ENCODE data around the gene RBM20.

The RBM20 gene

DNA sequence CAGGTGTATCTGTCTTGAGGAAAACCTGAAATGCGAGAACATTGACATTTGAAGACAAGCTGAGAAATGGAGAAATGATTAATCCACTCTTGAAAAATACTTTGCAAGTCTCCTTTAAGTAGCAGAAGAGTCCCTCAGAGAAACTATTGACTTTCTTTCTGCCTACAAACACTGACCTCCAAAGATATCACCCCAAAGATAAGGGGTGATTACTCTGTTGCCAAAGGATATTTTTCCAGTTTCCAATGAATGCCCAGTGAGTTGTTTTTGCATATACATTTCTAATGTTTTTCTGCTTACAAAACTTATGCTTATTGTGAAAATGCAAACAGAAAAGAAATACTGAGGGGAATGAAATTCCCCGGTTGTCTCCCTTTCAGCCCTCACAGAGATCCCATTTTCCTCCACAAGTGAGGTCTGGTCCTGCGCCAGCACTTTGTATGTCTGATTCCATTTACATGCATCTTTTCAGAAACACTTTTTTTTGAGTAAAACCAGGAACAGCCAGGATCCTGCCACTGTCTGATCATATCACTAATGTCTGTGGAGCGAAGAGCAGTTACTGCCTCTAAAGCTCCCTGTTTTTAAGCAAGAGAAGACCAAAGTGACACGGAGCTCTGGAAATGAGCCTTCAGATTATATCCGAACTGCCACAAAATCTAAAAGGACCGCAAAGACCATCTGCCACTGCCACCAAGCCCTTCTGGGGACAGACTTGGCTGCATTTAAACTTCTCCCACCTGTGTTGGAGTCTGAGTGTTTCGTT, 144.7 kb downstream of the RBM20 start:
- TF ChIP-seq, protein P1, sequence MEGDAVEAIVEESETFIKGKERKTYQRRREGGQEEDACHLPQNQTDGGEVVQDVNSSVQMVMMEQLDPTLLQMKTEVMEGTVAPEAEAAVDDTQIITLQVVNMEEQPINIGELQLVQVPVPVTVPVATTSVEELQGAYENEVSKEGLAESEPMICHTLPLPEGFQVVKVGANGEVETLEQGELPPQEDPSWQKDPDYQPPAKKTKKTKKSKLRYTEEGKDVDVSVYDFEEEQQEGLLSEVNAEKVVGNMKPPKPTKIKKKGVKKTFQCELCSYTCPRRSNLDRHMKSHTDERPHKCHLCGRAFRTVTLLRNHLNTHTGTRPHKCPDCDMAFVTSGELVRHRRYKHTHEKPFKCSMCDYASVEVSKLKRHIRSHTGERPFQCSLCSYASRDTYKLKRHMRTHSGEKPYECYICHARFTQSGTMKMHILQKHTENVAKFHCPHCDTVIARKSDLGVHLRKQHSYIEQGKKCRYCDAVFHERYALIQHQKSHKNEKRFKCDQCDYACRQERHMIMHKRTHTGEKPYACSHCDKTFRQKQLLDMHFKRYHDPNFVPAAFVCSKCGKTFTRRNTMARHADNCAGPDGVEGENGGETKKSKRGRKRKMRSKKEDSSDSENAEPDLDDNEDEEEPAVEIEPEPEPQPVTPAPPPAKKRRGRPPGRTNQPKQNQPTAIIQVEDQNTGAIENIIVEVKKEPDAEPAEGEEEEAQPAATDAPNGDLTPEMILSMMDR (IDR thresholded peaks at IDR 0.05; ENCODE audit: low read depth, low read length): no peak
- in situ Hi-C loops (cut with HindIII; ENCODE audit: low sequenced_read_pairs): no loop called here
- no peak overlapping the region for H3K4me3 ChIP-seq (ENCODE audit: low read depth, low read length)
- DNase-seq (ENCODE audit: low read depth, low spot score): no peak

DNA sequence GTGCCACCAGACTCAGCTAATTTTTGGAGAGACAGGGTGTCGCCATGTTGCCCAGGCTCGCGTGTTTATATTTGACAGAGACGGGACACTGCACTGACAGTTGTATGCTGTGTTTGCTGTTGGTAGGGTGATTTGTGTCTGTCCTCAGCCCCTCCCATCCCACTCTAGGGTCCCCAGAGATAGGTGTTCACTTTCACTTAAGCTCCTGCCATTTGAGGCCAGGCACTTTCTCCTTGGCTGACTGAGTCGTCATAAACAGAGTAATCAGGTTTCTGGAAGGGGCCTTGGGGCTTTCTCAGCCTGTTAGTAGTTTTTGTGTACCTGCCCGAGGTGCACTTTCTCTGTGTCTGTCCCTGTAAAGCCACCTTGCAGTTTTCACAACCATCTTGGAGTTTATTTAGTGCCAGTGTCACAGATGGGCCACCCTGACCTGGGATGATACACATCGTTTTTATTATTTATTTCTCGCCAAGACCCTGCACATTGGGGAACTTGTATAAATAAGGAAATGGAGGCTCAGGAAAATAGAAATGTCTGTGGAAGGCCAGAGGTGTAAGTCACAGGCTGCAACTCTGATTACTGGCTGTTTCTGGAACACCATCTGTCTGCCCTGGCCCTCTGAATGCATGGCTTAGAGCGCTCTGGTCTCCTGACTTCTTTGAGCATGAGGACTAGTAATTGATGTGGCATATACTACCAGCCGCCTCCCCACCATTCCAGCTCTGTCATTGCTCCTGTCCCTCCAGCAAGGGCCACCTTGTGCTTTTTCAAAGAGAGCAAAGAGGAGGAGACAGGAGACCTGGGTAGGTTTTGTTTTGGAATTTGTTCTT, 145.7 kb downstream of the RBM20 start:
- TF ChIP-seq, protein P1 (IDR thresholded peaks at IDR 0.05; ENCODE audit: low read depth, low read length): no peak
- no peak for DNase-seq (ENCODE audit: low read depth, low spot score)
- in situ Hi-C loops (cut with HindIII; ENCODE audit: low sequenced_read_pairs): no loop called here
- no peak overlapping the region for H3K4me3 ChIP-seq (ENCODE audit: low read depth, low read length)

DNA sequence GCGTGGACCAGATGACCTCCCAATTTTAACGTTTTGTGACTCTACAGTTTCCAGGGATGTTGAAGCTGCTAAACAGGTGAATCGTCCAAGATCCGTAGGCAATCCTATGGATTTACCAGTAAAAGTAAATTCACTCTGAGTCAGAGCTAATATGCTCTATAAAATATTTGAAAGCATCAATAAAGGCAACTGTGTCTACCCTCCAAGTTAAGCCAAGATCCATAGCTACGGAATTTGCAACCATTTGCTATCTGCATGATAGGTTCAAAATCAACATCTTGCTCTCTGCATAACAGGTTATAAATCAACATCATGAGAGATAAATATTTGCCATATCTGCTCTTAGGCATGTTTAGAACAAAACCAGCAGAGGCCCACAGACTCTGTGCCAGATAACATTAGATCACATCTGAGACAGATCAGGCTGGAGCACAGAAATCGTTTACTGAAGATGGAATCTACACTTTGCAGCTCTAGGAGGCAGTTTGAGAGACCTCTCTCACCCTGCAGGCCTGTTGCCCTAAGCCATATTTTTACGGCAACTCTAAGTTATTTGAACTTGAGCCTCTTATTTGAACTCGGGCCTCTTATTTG, 146.9 kb downstream of the RBM20 start:
- no peak for DNase-seq (ENCODE audit: low read depth, low spot score)
- TF ChIP-seq, protein P1 (IDR thresholded peaks at IDR 0.05; ENCODE audit: low read depth, low read length): no peak
- in situ Hi-C loops (cut with HindIII; ENCODE audit: low sequenced_read_pairs): no loop called here
- H3K4me3 ChIP-seq (ENCODE audit: low read depth, low read length): no peak overlapping the region

DNA sequence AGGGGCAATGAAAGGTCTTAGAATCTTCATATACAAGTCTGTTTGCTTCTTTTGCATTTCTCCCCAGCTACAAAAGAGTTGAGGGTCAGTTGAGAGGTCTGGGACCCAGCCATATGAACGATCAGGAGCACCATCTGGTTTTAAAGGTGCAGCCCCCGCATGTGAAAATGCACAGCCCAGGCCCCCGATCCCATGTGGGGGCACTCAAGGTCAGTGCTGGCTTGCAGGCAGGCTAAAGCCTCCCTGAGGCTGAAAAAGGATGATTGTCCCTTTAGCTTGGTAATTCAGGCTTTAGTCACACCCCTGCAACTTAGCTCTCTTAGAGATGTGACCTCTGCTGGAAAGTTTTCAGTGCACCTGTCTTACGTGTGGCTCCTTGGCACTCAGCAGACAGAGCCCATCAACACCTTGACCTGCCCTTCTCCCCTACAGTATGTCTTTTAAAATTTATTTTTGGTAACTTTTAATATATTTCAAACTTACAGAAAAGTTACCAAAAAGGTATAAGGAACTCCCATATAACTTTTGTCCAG, 147.5 kb downstream of the RBM20 start:
- TF ChIP-seq, protein P1 (IDR thresholded peaks at IDR 0.05; ENCODE audit: low read depth, low read length): no peak

DNA sequence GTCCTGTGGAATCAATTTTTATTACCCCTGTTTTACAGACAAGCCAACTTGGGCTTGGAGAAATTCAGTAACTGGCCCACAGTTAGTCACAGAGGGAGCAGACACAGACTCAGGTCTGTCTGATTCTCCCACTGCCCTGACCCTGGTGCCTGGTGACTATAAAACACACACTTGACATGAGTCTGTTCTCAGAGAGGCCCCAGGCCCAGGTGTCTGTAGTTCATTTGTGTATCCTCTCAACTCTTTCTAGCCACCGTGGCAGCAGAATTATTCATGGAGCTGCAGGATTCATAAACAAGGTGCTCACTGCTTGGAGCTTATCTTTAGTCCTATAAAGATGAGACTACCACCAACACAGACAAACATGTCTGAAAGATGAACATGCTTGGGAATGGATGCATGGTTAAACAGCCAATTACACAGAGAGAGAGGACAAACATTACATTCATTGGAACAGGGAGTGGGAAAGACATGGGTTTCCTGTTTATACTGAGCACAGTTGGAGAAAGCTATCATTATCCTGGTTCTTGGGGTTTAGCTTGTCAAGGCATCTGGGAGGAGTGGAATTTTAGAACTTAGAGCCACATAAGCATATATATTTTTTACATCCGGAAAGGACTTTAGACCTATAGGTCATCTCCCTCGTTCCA, 148.5 kb downstream of the RBM20 start:
- DNase-seq (ENCODE audit: low read depth, low spot score): no peak
- in situ Hi-C loops (cut with HindIII; ENCODE audit: low sequenced_read_pairs): no loop called here
- TF ChIP-seq, protein P1 (IDR thresholded peaks at IDR 0.05; ENCODE audit: low read depth, low read length): no peak
- no peak overlapping the region for H3K4me3 ChIP-seq (ENCODE audit: low read depth, low read length)

More for the DNA sequence above, 147.5 kb downstream of the RBM20 start:
- no peak overlapping the region for H3K4me3 ChIP-seq (ENCODE audit: low read depth, low read length)
- in situ Hi-C loops (cut with HindIII; ENCODE audit: low sequenced_read_pairs): no loop called here
- no peak for DNase-seq (ENCODE audit: low read depth, low spot score)
